Activated effector memory CD4-positive, alpha-beta T cell treated with anti-CD3 and anti-CD28 coated beads, Interleukin-2, amount 50 U/mL, for 16 hours (primary cell): Measurements from ENCODE around the gene CR1L.
"Not testable (repeated sequence)": the region's sequence is repeated elsewhere in the genome, so short reads cannot be mapped to it uniquely, and the experiment has no call there.

Experiments
- DNase-seq: peaks from one replicate; pipeline ENCODE4 v3.0.0-alpha.2; 2020

CR1L gene

GRCh38 chr1:207646944-207647579 lies 2.1 kb downstream of the CR1L start:
- DNase-seq = no peak

GRCh38 chr1:207647671-207648333 lies 2.9 kb downstream of the CR1L start:
- no peak for DNase-seq

- no peak for DNase-seq
Measured at GRCh38 chr1:207648334-207649209, 3.6 kb downstream of the CR1L start.

- DNase-seq = no peak
Measured at GRCh38 chr1:207649210-207649753, 4.3 kb downstream of the CR1L start.

GRCh38 chr1:207649865-207650580 lies 5.1 kb downstream of the CR1L start:
- no peak for DNase-seq

- no peak for DNase-seq
Measured at GRCh38 chr1:207651583-207651982, 6.7 kb downstream of the CR1L start.

GRCh38 chr1:207654320-207654719 lies 9.4 kb downstream of the CR1L start:
- DNase-seq = no peak

GRCh38 chr1:207658408-207658807 lies 13.5 kb downstream of the CR1L start:
- no peak for DNase-seq

GRCh38 chr1:207658904-207659485 lies 14.1 kb downstream of the CR1L start:
- no peak for DNase-seq

- DNase-seq = no peak
Measured at GRCh38 chr1:207659545-207660153, 14.7 kb downstream of the CR1L start.

GRCh38 chr1:207661420-207661819 lies 16.5 kb downstream of the CR1L start:
- not testable (repeated sequence) for DNase-seq

- DNase-seq = no peak
Measured at GRCh38 chr1:207666342-207666741, 21.4 kb downstream of the CR1L start.

- DNase-seq = no peak
Measured at GRCh38 chr1:207669528-207670009, 24.6 kb downstream of the CR1L start.

GRCh38 chr1:207670192-207670591 lies 25.3 kb downstream of the CR1L start:
- DNase-seq = no peak

GRCh38 chr1:207670997-207671396 lies 26.1 kb downstream of the CR1L start:
- no peak for DNase-seq

GRCh38 chr1:207672522-207673130 lies 27.7 kb downstream of the CR1L start:
- DNase-seq = no peak

- DNase-seq = no peak
Measured at GRCh38 chr1:207673399-207673798, 28.5 kb downstream of the CR1L start.

GRCh38 chr1:207676153-207676552 lies 31.2 kb downstream of the CR1L start:
- no peak for DNase-seq

GRCh38 chr1:207680590-207681388 lies 35.9 kb downstream of the CR1L start:
- DNase-seq = not testable (repeated sequence)

GRCh38 chr1:207682872-207683434 lies 38.0 kb downstream of the CR1L start:
- DNase-seq = not testable (repeated sequence)
